GM21717 (cell line): Measurements from ENCODE around the gene FBXW8.

Experiments used
- ATAC-seq: cut with Tn5 transposase; IDR thresholded peaks from one replicate; pipeline ENCODE4 v1.9.1; 2021; ENCODE audit warnings: mild to moderate bottlenecking, moderate library complexity; ENCODE audit not compliant: unreplicated experiment

Gene FBXW8

DNA sequence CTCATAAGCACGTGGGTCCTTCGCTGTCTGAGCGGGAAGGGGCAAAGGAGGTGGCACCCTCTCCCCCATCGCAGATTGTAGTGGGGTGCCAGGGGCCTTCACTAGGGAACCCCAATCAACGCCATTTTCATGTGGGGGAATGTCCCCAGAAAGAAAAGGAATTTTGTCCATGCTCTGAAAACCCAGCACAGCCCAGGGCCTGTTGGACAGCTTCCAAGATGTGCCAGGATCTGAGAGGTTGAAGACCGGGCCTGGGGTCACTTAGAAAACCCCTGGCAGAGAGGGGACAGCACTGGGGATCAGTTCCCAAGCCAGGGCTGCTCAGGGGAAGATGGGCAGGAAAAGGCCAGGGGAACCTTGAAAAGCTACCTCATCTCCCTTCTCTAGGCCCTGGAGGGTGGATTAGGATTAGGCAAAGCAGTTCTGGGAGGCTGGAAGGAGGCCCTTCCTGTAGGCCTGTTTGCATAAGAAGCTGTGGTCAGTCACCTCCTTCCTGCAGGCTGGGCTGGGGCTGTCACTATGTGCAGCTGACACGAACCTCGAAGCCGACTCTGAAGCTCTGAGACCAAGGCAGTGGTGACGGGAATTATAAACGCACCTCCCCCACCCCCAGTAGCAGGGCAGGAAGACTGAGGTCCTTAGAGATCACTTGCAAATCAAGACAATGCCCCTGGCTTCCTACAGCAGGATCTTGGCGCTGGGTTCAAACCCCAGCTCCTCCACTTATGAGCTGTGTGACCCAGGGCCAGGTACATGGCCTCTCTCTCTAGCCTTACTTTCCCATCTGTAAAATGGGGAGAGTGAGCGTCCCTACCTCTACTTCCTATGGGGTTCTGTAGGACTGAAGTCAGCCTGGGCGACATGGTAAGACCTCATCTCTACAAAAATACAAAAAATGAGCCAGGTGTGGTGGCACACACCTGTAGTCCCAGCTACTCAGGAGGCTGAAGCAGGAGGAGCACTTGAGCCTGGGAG lies 159.5 kb downstream of the FBXW8 start:
- ATAC-seq: no peak

DNA sequence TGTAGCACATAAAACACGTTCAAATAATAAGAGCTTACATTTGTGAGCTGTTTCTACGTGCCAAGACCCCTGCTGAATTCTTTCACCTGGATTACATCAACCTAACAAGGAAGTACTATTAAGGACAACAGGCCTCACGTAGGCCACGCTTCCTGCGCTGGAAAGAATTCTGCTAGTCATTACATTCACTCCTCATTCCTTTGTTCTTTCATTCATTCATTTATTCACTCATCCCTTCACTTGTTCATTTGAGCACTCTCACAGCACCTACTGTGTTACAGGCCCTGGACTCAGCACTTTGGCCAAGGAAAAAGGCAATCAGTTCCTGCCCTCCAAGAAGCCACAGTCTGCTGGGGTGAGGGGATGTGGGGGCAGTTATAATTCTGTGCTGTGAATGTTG lies 160.3 kb downstream of the FBXW8 start:
- ATAC-seq: no peak

DNA sequence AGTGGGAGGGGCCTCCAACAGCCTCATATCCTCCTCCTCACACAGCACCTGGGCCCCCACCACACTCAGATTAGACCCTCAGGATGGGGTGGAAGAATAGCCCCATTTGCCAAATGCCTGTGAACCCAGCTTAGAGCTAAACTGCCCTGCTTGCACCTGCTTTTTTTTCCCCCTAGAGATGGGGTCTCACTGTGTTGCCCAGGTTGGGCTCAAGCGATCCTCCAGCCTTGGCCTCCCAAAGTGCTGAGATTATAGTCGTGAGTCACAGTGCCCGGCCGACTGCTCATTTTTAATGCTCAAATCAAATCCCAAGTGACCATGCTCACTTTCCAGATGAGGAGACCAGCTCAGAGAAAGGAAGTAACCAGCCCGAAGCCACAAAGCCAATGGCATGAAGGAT lies 161.4 kb downstream of the FBXW8 start:
- no peak for ATAC-seq

DNA sequence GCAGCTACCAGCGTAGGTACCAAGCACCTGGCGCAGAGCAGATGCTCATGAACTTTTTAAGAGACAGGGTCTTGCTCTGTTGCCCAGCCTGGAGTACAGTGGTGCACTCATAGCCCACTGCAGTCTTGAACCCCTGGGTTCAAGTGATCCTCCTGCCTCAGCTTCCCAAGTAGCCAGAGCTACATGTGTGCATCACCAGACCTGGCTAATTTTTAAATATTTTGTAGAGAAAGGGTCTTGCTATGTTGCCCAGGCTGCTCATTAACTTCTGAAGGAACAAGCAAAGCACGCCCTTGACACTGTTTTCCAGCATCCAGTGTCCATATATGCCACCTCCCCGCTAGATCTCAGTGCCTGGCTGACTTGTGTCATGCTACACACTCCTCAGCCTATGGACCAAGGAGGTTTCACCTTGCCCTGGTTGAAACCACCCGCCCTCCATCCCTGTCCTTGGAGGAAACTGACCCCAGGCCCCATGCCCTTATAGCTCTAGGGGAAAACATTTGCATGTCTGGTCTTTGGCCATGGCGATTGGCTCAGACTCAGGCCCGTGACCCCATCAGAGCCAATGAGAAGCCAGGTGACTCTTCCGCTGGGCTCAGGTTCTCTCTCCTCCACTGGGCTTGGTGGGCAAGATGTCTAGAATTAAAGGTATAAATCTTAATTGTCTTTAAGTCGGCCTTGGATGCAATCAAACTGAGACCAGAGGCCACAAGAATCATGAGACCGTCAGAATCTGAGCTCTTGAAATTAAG lies 162.2 kb downstream of the FBXW8 start:
- no peak for ATAC-seq

DNA sequence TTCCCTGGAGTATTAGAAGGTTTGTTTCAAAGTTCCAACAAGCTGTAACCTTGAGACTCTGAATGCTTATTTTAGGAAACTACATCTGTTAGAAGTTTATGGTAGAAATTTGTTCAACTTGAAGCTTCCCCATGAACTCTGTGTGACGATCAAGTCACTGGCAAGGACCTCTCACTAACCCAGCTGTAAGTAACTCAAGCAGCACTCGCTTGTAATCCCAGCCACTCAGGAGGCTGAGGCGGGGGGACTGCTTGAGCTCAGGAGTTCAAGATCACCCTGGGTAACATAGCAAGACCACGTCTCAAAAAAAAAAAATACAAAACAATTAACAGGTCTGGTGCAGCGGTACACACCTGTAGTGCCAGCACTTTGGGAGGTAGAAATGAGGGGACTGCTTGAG lies 162.9 kb downstream of the FBXW8 start:
- no peak for ATAC-seq

DNA sequence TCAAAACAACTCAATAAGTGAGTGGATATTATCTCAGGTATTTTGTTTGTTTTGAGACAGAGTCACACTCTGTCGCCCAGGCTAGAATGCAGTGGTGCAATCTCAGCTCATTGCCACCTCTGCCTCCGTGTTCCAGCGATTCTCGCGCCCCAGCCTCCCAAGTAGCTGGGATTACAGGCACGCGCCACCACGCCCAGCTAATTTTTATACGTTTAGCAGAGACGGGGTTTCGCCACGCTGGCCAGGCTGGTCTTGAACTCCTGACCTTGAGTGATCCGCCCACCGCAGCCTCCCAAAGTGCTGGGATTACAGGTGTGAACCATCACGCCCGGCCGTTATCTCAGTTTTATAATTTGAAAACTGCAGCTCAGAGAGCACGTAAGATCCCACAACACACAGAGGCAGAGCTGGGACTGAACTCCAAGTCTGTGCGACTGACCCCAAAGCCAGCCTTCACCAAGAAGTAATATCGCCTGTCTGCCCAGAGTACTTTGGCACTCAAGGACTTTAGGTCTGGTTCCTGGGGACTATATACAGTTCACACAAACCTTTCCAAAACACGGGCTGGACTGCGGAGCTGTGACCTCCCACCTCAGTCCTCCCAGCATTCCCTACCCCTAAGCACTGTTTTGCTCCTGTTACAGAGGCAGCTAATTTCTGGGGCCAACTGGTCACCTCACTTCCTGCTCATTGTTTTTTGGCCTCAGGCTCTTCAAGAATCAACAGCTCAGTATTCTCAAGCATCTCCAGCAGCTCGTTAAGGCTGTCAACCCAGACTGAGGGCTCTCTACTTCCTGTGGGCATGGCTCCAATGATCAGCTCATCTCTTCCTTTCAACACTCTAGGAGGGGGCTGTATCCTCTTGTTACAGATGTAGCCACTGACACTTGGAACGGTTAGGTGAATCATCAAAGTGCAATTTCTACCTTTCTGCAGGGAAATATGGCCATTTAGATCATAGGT lies 165.9 kb downstream of the FBXW8 start:
- no peak for ATAC-seq

DNA sequence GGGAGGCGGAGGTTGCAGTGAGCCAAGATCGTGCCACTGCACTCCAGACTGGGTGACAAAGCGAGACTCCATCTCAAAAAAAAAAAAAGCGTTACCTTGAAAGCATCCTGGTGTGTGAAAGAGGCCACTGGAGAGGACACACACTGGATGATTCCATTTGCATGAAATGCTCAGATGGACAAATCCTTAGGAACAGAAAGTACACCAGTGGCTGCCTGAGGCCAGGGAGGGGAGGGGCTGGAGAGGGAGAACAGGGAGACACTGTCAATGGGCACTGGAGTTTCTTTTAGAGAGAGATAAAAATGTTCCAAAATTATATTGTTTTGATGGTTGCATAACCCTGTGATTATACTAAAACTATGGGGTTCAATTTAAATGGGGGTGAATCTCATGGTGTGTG lies 168.7 kb downstream of the FBXW8 start:
- no peak for ATAC-seq

DNA sequence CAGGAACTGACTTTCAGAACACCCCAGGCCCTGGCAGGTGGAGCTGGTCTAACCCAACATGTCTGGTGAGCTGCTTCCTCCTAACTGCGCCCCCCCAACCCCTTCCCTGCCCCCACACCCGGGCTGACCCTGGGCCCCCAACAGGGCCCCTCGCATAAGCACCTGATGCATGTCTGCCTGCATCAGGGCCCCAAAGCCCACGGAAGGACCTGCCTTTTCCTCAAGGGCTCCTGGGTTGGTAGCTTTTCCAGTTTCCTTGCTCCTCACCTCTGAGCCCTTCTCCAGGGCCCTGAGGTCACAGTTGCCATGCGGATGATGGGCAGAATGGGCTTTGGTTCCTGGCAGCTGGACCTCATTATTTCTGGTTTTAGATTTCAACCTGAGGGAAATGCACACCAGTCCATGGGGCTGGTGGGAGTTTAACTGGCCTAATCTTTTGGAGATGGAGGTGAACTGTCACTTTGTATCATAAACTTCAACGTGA lies 170.0 kb downstream of the FBXW8 start:
- ATAC-seq: no peak
